K562 (cell line): ENCODE data around the gene SLC16A1. TPM values are rescaled to one million over a fixed set of nuclear protein-coding genes. Genes with fewer than 3 reads are reported as not detected.

Source experiments
- CREM ChIP-seq: IDR thresholded peaks from 2 replicates; pipeline ENCODE4 v1.6.1; 2014; ENCODE audit warnings: antibody characterized with exemption, low read depth
- ESRRB ChIP-seq: fragments of 250-450 bp; sonication (Bioruptor Pico); IDR thresholded peaks from 2 replicates; pipeline ENCODE4 v1.5.0; 2020; ENCODE audit warnings: mild to moderate bottlenecking, moderate library complexity, borderline replicate concordance
- ETS2 ChIP-seq: IDR thresholded peaks from 2 replicates; pipeline ENCODE4 v1.6.1; 2016; ENCODE audit warnings: borderline replicate concordance, missing genetic modification characterization, mild to moderate bottlenecking, moderate library complexity, missing compliant biosample characterization; ENCODE audit not compliant: poor library complexity, severe bottlenecking
- GTF3C2 ChIP-seq: IDR thresholded peaks from 3 replicates; pipeline ENCODE4 v1.6.1; 2011; ENCODE audit warnings: borderline replicate concordance, mild to moderate bottlenecking, moderate library complexity; ENCODE audit not compliant: insufficient read length; ENCODE audit errors: extremely low read depth
- IRF2 ChIP-seq: sonication (generic); formaldehyde crosslinking; IDR thresholded peaks from 2 replicates; pipeline ENCODE4 v1.8.1; 2022; ENCODE audit warnings: mild to moderate bottlenecking, missing genetic modification reagents
- LARP7 ChIP-seq: fragments of 450-650 bp; IDR thresholded peaks from 2 replicates; pipeline ENCODE4 v1.6.1; 2016
- MTA1 ChIP-seq: fragments of 450-650 bp; IDR thresholded peaks from 2 replicates; pipeline ENCODE4 v1.6.1; 2017; ENCODE audit warnings: borderline replicate concordance
- OTX1 ChIP-seq: fragments of 450-650 bp; formaldehyde crosslinking; IDR thresholded peaks from 2 replicates; pipeline ENCODE4 v1.4.0; 2022; ENCODE audit warnings: mild to moderate bottlenecking
- PRPF4 ChIP-seq: fragments of 200-400 bp; formaldehyde crosslinking; IDR thresholded peaks from one replicate; pipeline ENCODE4 v1.6.1; 2017; ENCODE audit warnings: low read length, low read depth, mild to moderate bottlenecking; ENCODE audit not compliant: insufficient read depth, poor library complexity, severe bottlenecking
- SMARCA4 ChIP-seq: fragments of 450-650 bp; IDR thresholded peaks from 2 replicates; pipeline ENCODE4 v1.6.1; 2016
- SREBF1 ChIP-seq: fragments of 150-350 bp; IDR thresholded peaks from 2 replicates; pipeline ENCODE4 v1.6.1; 2014; ENCODE audit warnings: antibody characterized with exemption, low read depth, low read length, borderline replicate concordance
- ZNF140 ChIP-seq: fragments of 250-450 bp; sonication (Bioruptor Pico); IDR thresholded peaks from 2 replicates; pipeline ENCODE4 v1.8.0; 2021; ENCODE audit warnings: moderate library complexity, mild to moderate bottlenecking, inconsistent platforms
- polyA plus RNA-seq, 8 experiments: library from polyadenylated mRNA; depleted of rRNA in 4 of 8; stranded (reverse) in 5 of 8; unstranded in 3 of 8; fragments of >200 nt; fragmentation: Nextera tagmentation in 2 of 8; fragmentation: Illumina TruSeq in 1 of 8; extraction: Ambion mirVana in 2 of 8; extraction: Trizol in 1 of 8; gene quantifications; 2 replicates each; pipeline versions ENCODE4 v1.2.1 to v1.2.3, GENCODE V29; 2011 to 2014; ENCODE audit warnings: inconsistent platforms in 1 of 8, missing spikeins in 1 of 8
- total RNA-seq, 7 experiments: library from RNA; depleted of rRNA in 6 of 7; stranded (reverse); fragments of >200 nt in 6 of 7; fragmentation: Illumina TruSeq in 2 of 7; extraction: Trizol in 2 of 7; gene quantifications; 2 replicates each; pipeline versions ENCODE4 v1.2.1 to v1.2.3, GENCODE V29; 2011 to 2021; ENCODE audit warnings: low replicate concordance in 1 of 7

The SLC16A1 gene
- total and polyA plus RNA-seq, 9 of the 15 experiments (the other 6 are each of a cell fraction or from before 2014, with no cell fraction given), result 73.1 to 244 (median 117) TPM

- TF ChIP-seq GTF3C2 (no peak), IRF2 (CRISPR knock-in tag) (no peak), SMARCA4 (peak; percentile 87), ZNF140 (CRISPR knock-in tag) (no peak), CREM (peak; percentile 52; the same call in 1 of the 2 replicates), OTX1 (CRISPR knock-in tag) (no peak), PRPF4 (no peak), MTA1 (peak; percentile 27; the same call in 1 of the 2 replicates), SREBF1 (no peak), ETS2 (no peak), LARP7 (no peak), ESRRB (CRISPR knock-in tag) (no peak)
Measured at GRCh38 chr1:112904071-112904830, 51.7 kb downstream of the SLC16A1 start (continued).
